Panc1 (cell line): ENCODE measurements around the gene MDM1. TPM values are rescaled to one million over a fixed set of nuclear protein-coding genes. Genes with fewer than 3 reads are reported as not detected.

Experiments used
- ATAC-seq: fragments of 200-7000 bp; cut with Tn5 transposase; 2 replicates; pipeline ENCODE4 v1.9.1; 2020; ENCODE audit warnings: mild to moderate bottlenecking, moderate library complexity
- BruUV-seq: library from RNA; stranded (reverse); fragments of 400-500 nt; replicated peaks from 2 replicates; lab custom pipeline; 2021; lab: Mats Ljungman, UMichigan
- CTCF ChIA-PET: fragments of 300-600 bp; sonication (Branson Sonifier 250); formaldehyde crosslinking; loops from one replicate; lab custom pipeline; 2022; ENCODE audit warnings: antibody characterized with exemption; lab: Charles Lee
- POLR2A ChIA-PET: fragments of 300-600 bp; sonication (Branson Sonifier 250); formaldehyde crosslinking; loops from one replicate; lab custom pipeline; 2022; ENCODE audit warnings: antibody characterized with exemption; lab: Charles Lee
- DNase-seq: peaks from one replicate; pipeline ENCODE4 v3.0.0-alpha.2; 2010; ENCODE audit warnings: low read depth, low spot score
- H3K27ac ChIP-seq: 2 replicates; pipeline ENCODE4 v1.5.1; 2011; ENCODE audit warnings: mild to moderate bottlenecking, low read length, inconsistent platforms
- H3K27me3 ChIP-seq: fragments of 200-500 bp; sonication (Bioruptor generic); 2 replicates; pipeline ENCODE4 v1.6.0; 2014; ENCODE audit warnings: low read length, inconsistent platforms; ENCODE audit not compliant: control insufficient read depth, insufficient read depth
- H3K36me3 ChIP-seq: fragments of 200-500 bp; sonication (Bioruptor generic); 2 replicates; pipeline ENCODE4 v1.5.1; 2014; ENCODE audit warnings: inconsistent platforms, mild to moderate bottlenecking, low read length, moderate library complexity; ENCODE audit not compliant: control insufficient read depth, insufficient read depth
- H3K4me1 ChIP-seq: 2 replicates; pipeline ENCODE4 v1.5.1; 2011; ENCODE audit warnings: inconsistent platforms, mild to moderate bottlenecking, low read length, moderate library complexity; ENCODE audit not compliant: control insufficient read depth, insufficient read depth
- H3K4me3 ChIP-seq, 2 experiments: 2 replicates each; pipeline ENCODE4 v1.5.1; 2011 to 2012; ENCODE audit warnings: low read depth in 2 of 2, low read length in 2 of 2, mild to moderate bottlenecking in 2 of 2, inconsistent platforms in 1 of 2, moderate library complexity in 1 of 2
- H3K9me3 ChIP-seq: fragments of 200-500 bp; sonication (Bioruptor generic); 2 replicates; pipeline ENCODE4 v1.5.1; 2014; ENCODE audit warnings: low read depth, mild to moderate bottlenecking, inconsistent platforms, low read length, moderate library complexity; ENCODE audit not compliant: control insufficient read depth, insufficient read depth
- CTCF ChIP-seq: fragments of 450-650 bp; IDR thresholded peaks from 2 replicates; pipeline ENCODE4 v1.5.1; 2017; ENCODE audit warnings: mild to moderate bottlenecking
- POLR2AphosphoS5 ChIP-seq: IDR thresholded peaks from 2 replicates; pipeline ENCODE4 v1.6.1; 2012; ENCODE audit warnings: mild to moderate bottlenecking, low read depth, low read length, moderate library complexity
- REST ChIP-seq, 2 experiments: IDR thresholded peaks; 2 replicates each; pipeline ENCODE4 v1.6.1; 2011 to 2012; ENCODE audit warnings: low read depth in 2 of 2, control low read depth in 1 of 2, low read length in 1 of 2, mild to moderate bottlenecking in 1 of 2, moderate library complexity in 1 of 2; ENCODE audit not compliant: insufficient read depth in 1 of 2
- SIN3A ChIP-seq: IDR thresholded peaks from 2 replicates; pipeline ENCODE4 v1.6.1; 2012; ENCODE audit warnings: low read depth, mild to moderate bottlenecking, low read length, moderate library complexity, borderline replicate concordance; ENCODE audit not compliant: insufficient read depth
- TCF7L2 ChIP-seq: IDR thresholded peaks from 2 replicates; pipeline ENCODE4 v1.6.1; 2011; ENCODE audit warnings: mild to moderate bottlenecking, low read depth, low read length, inconsistent platforms
- in situ Hi-C: cut with HindIII; loops from 2 replicates; pipeline ENCODE4 v1.10.0; 2016; ENCODE audit warnings: low sequenced_read_pairs, low pct_unique_long_range_greater_than_20kb
- intact Hi-C: fragments of 100-400 bp; cut with micrococcal nuclease; formaldehyde crosslinking; loops from one replicate; pipeline ENCODE4 v1.10.0; 2022; ENCODE audit not compliant: unreplicated experiment
- total RNA-seq: library from RNA; stranded (reverse); gene quantifications from one replicate; pipeline ENCODE4 v1.2.1, GENCODE V29; 2021; ENCODE audit not compliant: unreplicated experiment

MDM1 gene
- total RNA-seq, 1 experiment from 2014 or later = 17.8 TPM

GRCh38 chr12:68280240-68280639, 51.9 kb downstream of the MDM1 start:
- H3K36me3 ChIP-seq = no peaks in the 10 kb centered on the region
- no peaks in the 10 kb centered on the region for H3K9me3 ChIP-seq
- CTCF ChIA-PET = no interaction called here
- no peak for ATAC-seq
- TF ChIP-seq POLR2AphosphoS5 (no peak), SIN3A (no peak), CTCF (no peak), TCF7L2 (no peak), REST (IDR thresholded peaks at IDR 0.05; ENCODE audit: insufficient read depth in 1 of 2, low read depth in 2 of 2, low read length in 1 of 2) (no peak)
- POLR2A ChIA-PET = no interaction called here
- no peak overlapping the region for H3K4me3 ChIP-seq
- DNase-seq = no peak
- intact Hi-C loops (no loop called here), in situ Hi-C loops (no loop called here)
- H3K27ac ChIP-seq = no peak overlapping the region
- BruUV-seq = no TSS peak
- H3K27me3 ChIP-seq = no peaks in the 10 kb centered on the region
- H3K4me1 ChIP-seq = peaks cover 6% of the 10 kb centered on the region; the same call in 1 of the 2 replicates

GRCh38 chr12:68279227-68280054, 52.7 kb downstream of the MDM1 start:
- ChIA-PET CTCF (no interaction called here), POLR2A (no interaction called here)
- Histone ChIP-seq H3K36me3 (no peaks in the 10 kb centered on the region), H3K4me1 (peaks cover 6% of the 10 kb centered on the region; the same call in 1 of the 2 replicates), H3K27ac (no peak overlapping the region), H3K27me3 (no peaks in the 10 kb centered on the region), H3K4me3 (no peak overlapping the region), H3K9me3 (no peaks in the 10 kb centered on the region)
- in situ Hi-C loops = no loop called here
- DNase-seq (no peak), ATAC-seq (peak; percentile 67)
- no peak for TF ChIP-seq CTCF
- no peak for TF ChIP-seq TCF7L2
- no peak for TF ChIP-seq REST (IDR thresholded peaks at IDR 0.05; ENCODE audit: insufficient read depth in 1 of 2, low read depth in 2 of 2, low read length in 1 of 2)
- no peak for TF ChIP-seq SIN3A
- TF ChIP-seq POLR2AphosphoS5 = no peak
- no TSS peak for BruUV-seq
- intact Hi-C loops = no loop called here
